ENCODE results near the gene RBP3. TPM values are rescaled to one million over a fixed set of nuclear protein-coding genes. Genes with fewer than 3 reads are reported as not detected.

RBP3 gene
- total RNA-seq, 2 donors from 2014 or later = not detected

GRCh38 chr10:47366181-47366631 is 18.0 kb downstream of the RBP3 start:
- H3K36me3 ChIP-seq (ENCODE audit: control insufficient read depth, insufficient read depth, low read length) = no peaks in the 10 kb centered on the region
- TF ChIP-seq CTCF (conservative IDR thresholded peaks at IDR 0.05) = no peak
- WGBS, 2 experiments (ENCODE audit: insufficient coverage in 1 of 2, insufficient read length in 1 of 2) = 82 to 89% methylated on average over 5 of the region's 5 CpGs
- no peak overlapping the region for H3K27ac Mint-ChIP-seq
- no peak for DNase-seq
- H3K36me3 Mint-ChIP-seq (ENCODE audit: low read depth) = no peaks in the 10 kb centered on the region
- H3K4me1 Mint-ChIP-seq = peaks cover 7% of the 10 kb centered on the region
- no peak overlapping the region for H3K9ac ChIP-seq (ENCODE audit: extremely low read depth, low read length, poor library complexity, severe bottlenecking)
- H3K4me3 Mint-ChIP-seq = no peak overlapping the region
- no peaks in the 10 kb centered on the region for H3K9me3 Mint-ChIP-seq
- no peak overlapping the region for H3K4me3 ChIP-seq (ENCODE audit: low read length)
- H3K27me3 Mint-ChIP-seq (ENCODE audit: insufficient read depth) = peaks cover 18% of the 10 kb centered on the region
- no peaks in the 10 kb centered on the region for H3K27me3 ChIP-seq (ENCODE audit: control insufficient read depth, insufficient read depth, low read length, poor library complexity, severe bottlenecking)
- H3K27ac ChIP-seq (ENCODE audit: low read depth, low read length) = no peak overlapping the region
- no peaks in the 10 kb centered on the region for H3K9me3 ChIP-seq (ENCODE audit: control insufficient read depth, low read length)
- H3K4me1 ChIP-seq (ENCODE audit: control insufficient read depth, insufficient read depth, low read length) = no peaks in the 10 kb centered on the region

- Mint-ChIP-seq H3K27me3 (ENCODE audit: insufficient read depth) (peaks cover 18% of the 10 kb centered on the region), H3K9me3 (no peaks in the 10 kb centered on the region), H3K27ac (no peak overlapping the region), H3K36me3 (ENCODE audit: low read depth) (no peaks in the 10 kb centered on the region), H3K4me3 (no peak overlapping the region), H3K4me1 (peaks cover 6% of the 10 kb centered on the region)
- no peaks in the 10 kb centered on the region for H3K4me1 ChIP-seq (ENCODE audit: control insufficient read depth, insufficient read depth, low read length)
- H3K9me3 ChIP-seq (ENCODE audit: control insufficient read depth, low read length) = no peaks in the 10 kb centered on the region
- DNase-seq = no peak
- H3K4me3 ChIP-seq (ENCODE audit: low read length) = no peak overlapping the region
- no peak overlapping the region for H3K9ac ChIP-seq (ENCODE audit: extremely low read depth, low read length, poor library complexity, severe bottlenecking)
- no peak for TF ChIP-seq CTCF (conservative IDR thresholded peaks at IDR 0.05)
- H3K27ac ChIP-seq (ENCODE audit: low read depth, low read length) = no peak overlapping the region
- no peaks in the 10 kb centered on the region for H3K27me3 ChIP-seq (ENCODE audit: control insufficient read depth, insufficient read depth, low read length, poor library complexity, severe bottlenecking)
- WGBS, 2 experiments (ENCODE audit: insufficient coverage in 1 of 2, insufficient read length in 1 of 2) = 91% methylated on average over 8 of the region's 8 CpGs
- no peaks in the 10 kb centered on the region for H3K36me3 ChIP-seq (ENCODE audit: control insufficient read depth, insufficient read depth, low read length)
Observed at GRCh38 chr10:47366731-47367460, 18.7 kb downstream of the RBP3 start.

DNA sequence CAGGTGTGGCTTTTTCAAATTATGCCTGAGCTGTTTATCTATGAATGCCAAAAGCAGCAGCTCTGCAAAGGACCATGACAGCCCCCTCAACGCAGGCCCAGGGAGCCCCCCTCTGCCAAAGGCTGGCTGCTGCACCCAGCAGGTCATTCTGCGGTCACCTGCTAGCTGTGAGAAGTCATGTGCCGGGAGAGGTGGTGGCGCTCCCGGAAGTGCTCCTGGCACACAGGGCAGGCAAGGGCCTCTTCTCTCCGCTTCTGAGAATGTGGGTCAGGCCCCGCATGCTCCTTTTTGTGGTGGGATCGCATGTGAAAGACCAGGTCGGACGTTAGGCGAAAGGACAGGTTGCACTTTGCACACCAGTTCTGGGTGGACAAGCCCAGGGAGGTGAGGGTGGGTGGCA is 19.5 kb downstream of the RBP3 start:
- Mint-ChIP-seq H3K27ac (no peak overlapping the region), H3K4me1 (peaks cover 6% of the 10 kb centered on the region), H3K27me3 (ENCODE audit: insufficient read depth) (peaks cover 18% of the 10 kb centered on the region), H3K36me3 (ENCODE audit: low read depth) (no peaks in the 10 kb centered on the region), H3K9me3 (no peaks in the 10 kb centered on the region), H3K4me3 (no peak overlapping the region)
- Histone ChIP-seq H3K4me3 (ENCODE audit: low read length) (no peak overlapping the region), H3K36me3 (ENCODE audit: control insufficient read depth, insufficient read depth, low read length) (no peaks in the 10 kb centered on the region), H3K9me3 (ENCODE audit: control insufficient read depth, low read length) (no peaks in the 10 kb centered on the region), H3K4me1 (ENCODE audit: control insufficient read depth, insufficient read depth, low read length) (no peaks in the 10 kb centered on the region), H3K9ac (ENCODE audit: extremely low read depth, low read length, poor library complexity, severe bottlenecking) (no peak overlapping the region), H3K27ac (ENCODE audit: low read depth, low read length) (no peak overlapping the region), H3K27me3 (ENCODE audit: control insufficient read depth, insufficient read depth, low read length, poor library complexity, severe bottlenecking) (no peaks in the 10 kb centered on the region)
- peak; percentile 24 for DNase-seq
- WGBS, 2 experiments (ENCODE audit: insufficient coverage in 1 of 2, insufficient read length in 1 of 2) = 89 to 90% methylated on average over 10 to 11 of the region's 11 CpGs
- no peak for TF ChIP-seq CTCF (conservative IDR thresholded peaks at IDR 0.05)

All from endodermal cell (in vitro differentiated cells).